GM12874 (cell line): ENCODE results near the gene AQP6.

Source experiments
- TF ChIP-seq, protein P1 (sequence below): IDR thresholded peaks from 2 replicates; pipeline ENCODE4 v1.5.1; 2011; ENCODE audit warnings: low read depth, mild to moderate bottlenecking, control low read depth, low read length, moderate library complexity; ENCODE audit not compliant: insufficient read depth

AQP6 gene

DNA sequence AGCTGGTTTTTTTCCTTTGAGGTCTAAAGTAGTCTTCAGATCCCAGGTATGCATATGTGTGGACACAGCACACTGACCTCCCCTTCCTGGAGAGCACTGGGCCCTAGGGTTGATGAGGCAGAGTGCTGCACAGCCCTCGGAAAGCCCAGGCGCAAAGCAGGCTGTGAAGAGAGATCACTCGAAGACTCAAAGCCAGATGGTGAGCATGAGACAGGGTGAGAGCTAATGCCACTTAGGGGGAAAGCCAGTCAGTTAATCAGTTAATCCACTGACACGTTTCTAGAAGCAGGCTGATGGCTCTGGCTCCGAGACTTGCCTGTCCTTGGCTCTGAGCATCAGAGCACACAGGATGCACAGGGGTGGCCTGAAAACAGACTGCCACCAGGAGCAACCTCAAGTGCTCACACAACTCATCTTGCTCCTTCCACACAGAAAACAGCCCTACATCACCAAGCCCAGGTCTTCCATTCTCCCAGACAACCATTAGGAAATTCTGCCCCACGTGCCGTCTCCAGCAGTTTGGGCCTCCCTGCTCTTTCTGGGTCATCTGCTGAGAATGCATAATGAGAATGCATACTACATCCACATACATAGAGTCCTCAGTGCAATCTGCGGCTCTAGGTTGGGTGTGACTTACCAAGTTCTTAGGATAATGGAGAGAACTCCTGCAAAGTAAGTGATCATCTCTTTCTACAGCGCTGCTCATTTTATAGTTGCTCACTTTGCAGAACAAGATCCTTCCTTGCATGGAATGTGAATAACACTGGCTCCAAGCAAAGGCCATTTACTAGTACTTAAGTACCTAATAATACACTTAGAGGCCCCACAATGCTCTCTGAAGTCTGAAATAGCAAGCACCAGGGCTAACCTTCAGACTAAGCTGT lies 12.0 kb downstream of the AQP6 start:
- TF ChIP-seq, protein P1, sequence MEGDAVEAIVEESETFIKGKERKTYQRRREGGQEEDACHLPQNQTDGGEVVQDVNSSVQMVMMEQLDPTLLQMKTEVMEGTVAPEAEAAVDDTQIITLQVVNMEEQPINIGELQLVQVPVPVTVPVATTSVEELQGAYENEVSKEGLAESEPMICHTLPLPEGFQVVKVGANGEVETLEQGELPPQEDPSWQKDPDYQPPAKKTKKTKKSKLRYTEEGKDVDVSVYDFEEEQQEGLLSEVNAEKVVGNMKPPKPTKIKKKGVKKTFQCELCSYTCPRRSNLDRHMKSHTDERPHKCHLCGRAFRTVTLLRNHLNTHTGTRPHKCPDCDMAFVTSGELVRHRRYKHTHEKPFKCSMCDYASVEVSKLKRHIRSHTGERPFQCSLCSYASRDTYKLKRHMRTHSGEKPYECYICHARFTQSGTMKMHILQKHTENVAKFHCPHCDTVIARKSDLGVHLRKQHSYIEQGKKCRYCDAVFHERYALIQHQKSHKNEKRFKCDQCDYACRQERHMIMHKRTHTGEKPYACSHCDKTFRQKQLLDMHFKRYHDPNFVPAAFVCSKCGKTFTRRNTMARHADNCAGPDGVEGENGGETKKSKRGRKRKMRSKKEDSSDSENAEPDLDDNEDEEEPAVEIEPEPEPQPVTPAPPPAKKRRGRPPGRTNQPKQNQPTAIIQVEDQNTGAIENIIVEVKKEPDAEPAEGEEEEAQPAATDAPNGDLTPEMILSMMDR, result no peak

DNA sequence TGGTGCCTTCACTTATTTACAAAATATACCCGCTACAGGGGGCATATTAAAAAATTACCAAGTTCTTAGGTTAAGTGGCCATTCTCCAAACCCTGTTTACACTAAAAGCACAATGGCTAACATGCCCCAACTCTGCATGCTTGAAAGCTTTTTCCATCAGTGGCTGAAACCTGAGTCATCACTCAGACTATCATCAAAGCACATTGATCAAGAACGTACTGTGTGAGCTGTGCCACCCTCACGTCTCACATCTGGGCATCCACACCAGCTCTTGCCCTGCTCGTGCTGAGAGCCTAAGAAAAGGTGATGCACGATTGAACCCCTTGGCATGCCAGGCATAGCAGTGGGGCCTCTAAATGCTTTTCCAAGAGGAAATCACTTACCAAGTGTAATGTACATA lies 13.2 kb downstream of the AQP6 start:
- TF ChIP-seq, protein P1, result no peak

DNA sequence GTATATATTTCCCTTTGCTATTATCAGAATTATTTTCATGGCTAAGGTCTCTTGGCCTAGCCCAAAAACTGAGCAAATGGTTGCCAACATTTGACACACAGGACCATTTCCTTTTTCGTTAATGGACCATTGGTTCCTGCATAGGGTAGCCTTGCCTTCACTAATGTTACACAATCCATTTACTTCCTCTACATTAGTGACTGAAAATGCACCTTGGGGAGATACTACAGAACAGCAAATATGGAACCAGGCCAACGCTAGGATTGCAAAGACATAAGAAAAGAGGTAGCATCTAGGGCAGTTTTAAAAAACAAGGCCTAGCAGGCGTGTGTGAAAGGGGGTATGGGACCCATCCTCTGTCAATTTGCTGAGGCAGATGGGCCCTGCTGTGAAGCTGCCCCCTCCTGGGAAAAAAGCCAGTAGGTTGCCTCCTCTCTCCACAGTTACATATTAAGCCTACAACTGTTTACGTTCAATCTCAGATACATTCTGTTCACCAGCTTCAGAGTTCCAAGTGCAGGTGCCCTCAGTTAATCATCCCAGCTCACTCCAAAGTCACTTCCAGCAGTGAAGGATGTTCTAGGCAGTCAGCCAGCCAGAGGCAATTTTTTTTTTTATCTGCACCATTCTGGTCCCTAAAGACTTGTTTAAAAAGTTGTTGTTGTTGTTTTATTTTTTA lies 15.0 kb downstream of the AQP6 start:
- TF ChIP-seq, protein P1, result no peak

DNA sequence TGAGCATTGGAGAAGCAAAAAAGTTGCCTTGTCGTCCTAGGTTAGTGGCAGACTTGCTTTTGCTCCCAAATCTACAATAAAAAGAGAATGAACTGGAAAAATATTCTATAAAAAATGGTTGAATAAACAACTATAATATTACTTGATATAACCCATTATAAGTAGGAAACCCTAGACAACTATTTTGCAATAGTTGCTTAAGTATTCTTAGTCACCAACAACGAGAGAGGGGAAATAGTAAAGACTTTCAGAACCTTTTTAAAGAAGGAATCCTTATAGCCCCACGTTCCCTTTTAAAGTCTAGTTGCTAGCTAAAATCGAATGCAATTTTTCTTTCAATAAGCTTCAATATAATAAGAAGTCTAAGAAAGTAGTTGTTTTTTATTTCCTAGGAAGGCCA lies 17.5 kb downstream of the AQP6 start:
- TF ChIP-seq, protein P1, result no peak

DNA sequence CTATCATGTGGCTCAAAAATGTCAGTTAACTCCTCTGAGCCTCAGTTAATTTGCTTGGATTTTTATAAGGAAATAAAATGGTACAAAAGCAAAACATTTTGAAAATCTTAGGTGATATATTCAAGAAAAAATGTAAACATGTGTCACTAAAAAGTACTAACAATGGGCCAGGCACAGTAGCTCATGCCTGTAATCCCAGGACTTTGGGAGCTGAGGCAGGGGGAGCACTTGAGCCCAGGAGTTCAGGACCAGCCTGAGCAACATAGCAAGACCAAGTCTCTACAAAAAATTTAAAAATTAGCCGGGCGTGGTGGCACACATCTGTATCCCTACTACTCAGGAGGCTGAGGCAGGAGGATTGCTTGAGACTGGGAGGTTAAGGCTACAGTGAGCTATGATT lies 25.7 kb downstream of the AQP6 start:
- TF ChIP-seq, protein P1, result no peak

DNA sequence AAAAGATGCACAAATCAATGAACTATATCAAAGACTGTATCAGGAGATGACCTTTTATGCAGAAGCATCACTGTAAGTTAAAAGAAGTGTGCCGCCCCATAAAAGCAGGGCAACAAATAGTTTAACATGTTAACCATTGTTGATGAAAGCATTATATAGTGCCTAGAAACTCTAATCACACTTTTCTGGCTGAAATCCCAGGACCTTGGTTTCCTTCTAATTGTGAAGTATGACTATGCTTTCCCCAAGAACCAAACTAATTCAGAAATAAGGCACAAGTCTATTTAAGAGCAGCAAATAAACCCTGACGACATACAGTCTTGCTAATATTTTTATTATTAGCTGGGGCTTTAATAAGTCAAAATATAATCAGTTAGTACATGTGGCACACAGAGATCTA lies 30.8 kb downstream of the AQP6 start:
- TF ChIP-seq, protein P1, result no peak

DNA sequence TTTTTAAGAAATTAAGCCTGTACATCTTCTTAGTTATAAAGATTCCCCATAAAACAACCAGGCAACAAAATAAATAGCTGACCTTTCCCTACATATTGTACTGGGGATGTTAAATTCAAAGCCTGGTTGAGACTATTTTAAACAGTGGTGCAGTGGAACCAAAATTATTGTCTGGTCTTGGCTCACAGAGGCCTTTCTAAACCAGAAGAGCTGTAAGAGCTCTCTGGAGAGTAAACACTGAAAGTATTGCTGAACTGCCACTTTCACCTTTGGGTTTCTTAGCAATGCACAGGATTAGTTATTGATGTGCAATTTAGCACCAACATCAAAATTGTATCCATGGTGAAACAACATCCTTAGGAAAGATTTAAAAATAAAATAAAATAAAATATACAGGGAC lies 31.9 kb downstream of the AQP6 start:
- TF ChIP-seq, protein P1, result no peak
